Lung (tissue), 12 donors: ENCODE data around the gene SPNS1. TPM values are rescaled to one million over a fixed set of nuclear protein-coding genes. Genes with fewer than 3 reads are reported as not detected.

Experiments
- ATAC-seq: fragments of 200-7000 bp; cut with Tn5 transposase; one replicate; pipeline ENCODE4 v1.9.1; 2020; ENCODE audit warnings: moderate number of reproducible peaks; ENCODE audit not compliant: insufficient read depth, low FRiP score
- DNase-seq, 3 donors: peaks; one replicate each; pipeline ENCODE4 v3.0.0-alpha.2; 2013 to 2017
- H3K27ac ChIP-seq, 2 donors: one replicate each; pipeline ENCODE4 v1.5.1; 2013; ENCODE audit warnings: mild to moderate bottlenecking in 2 of 2, moderate library complexity in 2 of 2, control low read depth in 1 of 2, inconsistent platforms in 1 of 2, low read depth in 1 of 2, low read length in 1 of 2
- H3K27me3 ChIP-seq, 3 donors: one replicate each; pipeline ENCODE4 v1.5.1; 2013; ENCODE audit warnings: low read length in 2 of 3; ENCODE audit not compliant: control insufficient read depth in 3 of 3, insufficient read depth in 3 of 3
- H3K36me3 ChIP-seq, 4 donors: one replicate each; pipeline ENCODE4 v1.5.1; 2013; ENCODE audit warnings: low read length in 4 of 4, mild to moderate bottlenecking in 1 of 4, moderate library complexity in 1 of 4; ENCODE audit not compliant: control insufficient read depth in 4 of 4, insufficient read depth in 4 of 4
- H3K4me1 ChIP-seq, 5 donors: one replicate each; pipeline ENCODE4 v1.5.1; 2013; ENCODE audit warnings: low read length in 5 of 5, mild to moderate bottlenecking in 2 of 5, moderate library complexity in 1 of 5; ENCODE audit not compliant: control insufficient read depth in 5 of 5, insufficient read depth in 5 of 5
- H3K4me3 ChIP-seq: one replicate; pipeline ENCODE4 v1.5.1; 2013; ENCODE audit warnings: mild to moderate bottlenecking, control low read depth, moderate library complexity
- H3K9ac ChIP-seq, 2 donors: one replicate each; pipeline ENCODE4 v1.5.1; 2013; ENCODE audit warnings: low read length in 2 of 2, control low read depth in 1 of 2; ENCODE audit not compliant: insufficient read depth in 1 of 2
- H3K9me3 ChIP-seq, 4 donors: one replicate each; pipeline ENCODE4 v1.5.1; 2013; ENCODE audit warnings: low read length in 3 of 4, mild to moderate bottlenecking in 1 of 4, moderate library complexity in 1 of 4; ENCODE audit not compliant: control insufficient read depth in 4 of 4, insufficient read depth in 3 of 4
- CTCF ChIP-seq: IDR thresholded peaks from 2 replicates; pipeline ENCODE4 v1.5.1; 2012; ENCODE audit warnings: mild to moderate bottlenecking; ENCODE audit errors: control extremely low read depth, extremely low read depth
- WGBS, 2 donors: extraction: QIAGEN DNeasy Blood & Tissue Kit; methylation state at CpG; one replicate each; pipeline ENCODE4 v1.1.7; 2013; 5-methylcytosine and 5-hydroxymethylcytosine counted together
- polyA plus RNA-seq, 2 donors: library from polyadenylated mRNA; stranded (reverse); fragments of 200-250 nt; gene quantifications; one replicate each; pipeline ENCODE4 v1.2.1, GENCODE V29; 2013
- total RNA-seq, 2 donors: library from RNA; depleted of rRNA in 1 of 2; stranded (reverse); fragments of >200 nt in 1 of 2; gene quantifications; one replicate each; pipeline ENCODE4 v1.2.1, GENCODE V29; 2014 to 2021
- donor health status: control.
- donor health status: control.
- donor health status: Bipolar disorder and iron deficiency.
- donor health status: healthy.
- donor health status: DM: yes; HTN: yes; CAD: no.

SPNS1 gene
- total and polyA plus RNA-seq, 4 donors: 26.0 to 71.5 (median 58.7) TPM

GRCh38 chr16:28987170-28987853 is 12.7 kb downstream of the SPNS1 start:
- ATAC-seq (no peak), DNase-seq (no peak)
- no peak overlapping the region for H3K4me3 ChIP-seq
- H3K4me1 ChIP-seq: no peaks in the 10 kb centered on the region
- H3K27ac ChIP-seq: no peak overlapping the region
- H3K36me3 ChIP-seq: peaks cover 0 to 55% (median 17%) of the 10 kb centered on the region in 4 donors
- H3K9ac ChIP-seq: no peak overlapping the region
- H3K9me3 ChIP-seq: peaks cover 0 to 5% (median 1%) of the 10 kb centered on the region in 4 donors
- no peaks in the 10 kb centered on the region for H3K27me3 ChIP-seq
- 95 to 96% methylated on average over 4 of the region's 4 CpGs for WGBS, 2 donors
- TF ChIP-seq CTCF: no peak

- H3K36me3 ChIP-seq: peaks cover 0 to 36% (median 13%) of the 10 kb centered on the region in 4 donors
- peaks cover 0 to 5% (median 1%) of the 10 kb centered on the region in 4 donors for H3K9me3 ChIP-seq
- H3K27ac ChIP-seq: no peak overlapping the region
- H3K4me1 ChIP-seq: no peaks in the 10 kb centered on the region
- WGBS, 2 donors: 95 to 97% methylated on average over 14 of the region's 14 CpGs
- DNase-seq (no peak), ATAC-seq (no peak)
- H3K9ac ChIP-seq: no peak overlapping the region
- H3K27me3 ChIP-seq: no peaks in the 10 kb centered on the region
- no peak for TF ChIP-seq CTCF
- H3K4me3 ChIP-seq: no peak overlapping the region
Measured at GRCh38 chr16:28989363-28989762, 14.8 kb downstream of the SPNS1 start.

GRCh38 chr16:28990375-28991040 is 15.9 kb downstream of the SPNS1 start:
- H3K9ac ChIP-seq: no peak overlapping the region
- no peak overlapping the region for H3K4me3 ChIP-seq
- TF ChIP-seq CTCF: no peak
- peaks cover 0 to 29% (median 13%) of the 10 kb centered on the region in 4 donors for H3K36me3 ChIP-seq
- no peaks in the 10 kb centered on the region for H3K27me3 ChIP-seq
- peaks cover 0 to 5% (median 1%) of the 10 kb centered on the region in 4 donors for H3K9me3 ChIP-seq
- WGBS, 2 donors: 89 to 95% methylated on average over 11 of the region's 11 CpGs
- H3K27ac ChIP-seq: no peak overlapping the region
- ATAC-seq (no peak), DNase-seq (no peak)
- H3K4me1 ChIP-seq: no peaks in the 10 kb centered on the region
